Tibial artery (tissue), 4 donors: ENCODE data around the gene ACTR5.
A peak's percentile ranks its signal among the peaks of the same experiment; 100 is the strongest.

ENCODE experiments used
- DNase-seq, 2 donors: peaks; one replicate each; pipeline ENCODE4 v3.0.0-alpha.2; 2019
- H3K27ac ChIP-seq, 2 donors: fragments of 200-600 bp; sonication (generic) in 1 of 2; 1 replicate in 1 of 2; 2 replicates in 1 of 2; pipeline ENCODE4 v1.5.1; 2018 to 2019; ENCODE audit warnings: mild to moderate bottlenecking in 1 of 2
- H3K27me3 ChIP-seq, 2 donors: fragments of 200-600 bp; sonication (generic) in 1 of 2; one replicate each; pipeline versions ENCODE4 v1.5.1 to v1.6.0; 2016 to 2019
- H3K36me3 ChIP-seq, 3 donors: fragments of 200-600 bp; sonication (generic) in 2 of 3; one replicate each; pipeline ENCODE4 v1.5.1; 2016 to 2019; ENCODE audit warnings: mild to moderate bottlenecking in 2 of 3
- H3K4me1 ChIP-seq, 4 donors: fragments of 200-600 bp; sonication (generic) in 2 of 4; 1 replicate in 3 of 4; 2 replicates in 1 of 4; pipeline ENCODE4 v1.5.1; 2016 to 2019
- H3K4me3 ChIP-seq, 2 donors: fragments of 200-600 bp; sonication (generic) in 1 of 2; 1 replicate in 1 of 2; 2 replicates in 1 of 2; pipeline ENCODE4 v1.5.1; 2018 to 2019; ENCODE audit warnings: mild to moderate bottlenecking in 2 of 2
- H3K9me3 ChIP-seq, 3 donors: fragments of 200-600 bp; sonication (generic) in 1 of 3; one replicate each; pipeline ENCODE4 v1.5.1; 2016 to 2019
- CTCF ChIP-seq, 2 experiments: fragments of 200-600 bp in 1 of 2; fragments of 450-650 bp in 1 of 2; IDR thresholded peaks; one replicate each; pipeline ENCODE4 v1.5.1; 2017 to 2019; ENCODE audit warnings: antibody characterized with exemption in 2 of 2, mild to moderate bottlenecking in 1 of 2, moderate library complexity in 1 of 2
- intact Hi-C: fragments of 100-400 bp; cut with DNase I; formaldehyde crosslinking; loops from one replicate; pipeline ENCODE4 v1.15.0; 2023; ENCODE audit warnings: low total_unique reads

ACTR5 gene

GRCh38 chr20:38751360-38751976 lies 3.2 kb downstream of the ACTR5 start:
- Histone ChIP-seq H3K36me3 (peaks cover 24 to 49% (median 36%) of the 10 kb centered on the region in 3 donors), H3K27ac (no peak overlapping the region), H3K27me3 (no peaks in the 10 kb centered on the region), H3K9me3 (no peaks in the 10 kb centered on the region), H3K4me3 (no peak overlapping the region), H3K4me1 (peaks cover 0 to 15% (median 10%) of the 10 kb centered on the region in 4 donors)
- no peak for DNase-seq
- intact Hi-C loops = no loop called here
- peak; percentile 42 to 54 for TF ChIP-seq CTCF (IDR thresholded peaks at IDR 0.05)

GRCh38 chr20:38752029-38752428 lies 3.8 kb downstream of the ACTR5 start:
- no peaks in the 10 kb centered on the region for H3K9me3 ChIP-seq
- no peak for TF ChIP-seq CTCF (IDR thresholded peaks at IDR 0.05)
- H3K27me3 ChIP-seq = no peaks in the 10 kb centered on the region
- H3K36me3 ChIP-seq = peaks cover 30 to 54% (median 39%) of the 10 kb centered on the region in 3 donors
- H3K4me3 ChIP-seq = no peak overlapping the region
- no peak for DNase-seq
- intact Hi-C loops = no loop called here
- peaks cover 0 to 15% (median 10%) of the 10 kb centered on the region in 4 donors for H3K4me1 ChIP-seq
- no peak overlapping the region for H3K27ac ChIP-seq

GRCh38 chr20:38754924-38755323 lies 6.7 kb downstream of the ACTR5 start:
- Histone ChIP-seq H3K9me3 (no peaks in the 10 kb centered on the region), H3K4me1 (no peaks in the 10 kb centered on the region), H3K4me3 (no peak overlapping the region), H3K27me3 (no peaks in the 10 kb centered on the region), H3K36me3 (peaks cover 48 to 83% (median 50%) of the 10 kb centered on the region in 3 donors), H3K27ac (no peak overlapping the region)
- intact Hi-C loops = no loop called here
- TF ChIP-seq CTCF (IDR thresholded peaks at IDR 0.05) = no peak
- DNase-seq = no peak

GRCh38 chr20:38755324-38755910 lies 7.2 kb downstream of the ACTR5 start:
- no peak for TF ChIP-seq CTCF (IDR thresholded peaks at IDR 0.05)
- no peak for DNase-seq

GRCh38 chr20:38757145-38757775 lies 9.0 kb downstream of the ACTR5 start:
- Histone ChIP-seq H3K9me3 (no peaks in the 10 kb centered on the region), H3K36me3 (peaks cover 61 to 99% (median 67%) of the 10 kb centered on the region in 3 donors), H3K4me1 (no peaks in the 10 kb centered on the region), H3K27ac (no peak overlapping the region), H3K27me3 (no peaks in the 10 kb centered on the region), H3K4me3 (no peak overlapping the region)
- DNase-seq = no peak
- no peak for TF ChIP-seq CTCF (IDR thresholded peaks at IDR 0.05)
- intact Hi-C loops = no loop called here

More at GRCh38 chr20:38755324-38755910, 7.2 kb downstream of the ACTR5 start:
- H3K27ac ChIP-seq = no peak overlapping the region
- intact Hi-C loops = no loop called here
- peaks cover 53 to 88% (median 54%) of the 10 kb centered on the region in 3 donors for H3K36me3 ChIP-seq
- H3K9me3 ChIP-seq = no peaks in the 10 kb centered on the region
- no peaks in the 10 kb centered on the region for H3K27me3 ChIP-seq
- no peak overlapping the region for H3K4me3 ChIP-seq
- H3K4me1 ChIP-seq = no peaks in the 10 kb centered on the region
